Stimulated activated CD4-positive, alpha-beta T cell treated with anti-CD3 and anti-CD28 coated beads, Interleukin-2, amount 100 ng/mL, for 4 hours (primary cell): ENCODE measurements around the gene TMPRSS7.
A peak's percentile ranks its signal among the peaks of the same experiment; 100 is the strongest.

ENCODE experiments used
- DNase-seq: peaks from one replicate; pipeline ENCODE4 v3.0.0-alpha.2; 2020; ENCODE audit warnings: low read depth

The TMPRSS7 gene

GRCh38 chr3:112101916-112102315, 67.4 kb downstream of the TMPRSS7 start:
- DNase-seq = no peak

- no peak for DNase-seq
Observed at GRCh38 chr3:112104774-112105173, 70.2 kb downstream of the TMPRSS7 start.

GRCh38 chr3:112109322-112109721, 74.8 kb downstream of the TMPRSS7 start:
- no peak for DNase-seq

GRCh38 chr3:112111785-112112402, 77.4 kb downstream of the TMPRSS7 start:
- peak; percentile 42 for DNase-seq

- DNase-seq = no peak
Observed at GRCh38 chr3:112114576-112115160, 80.1 kb downstream of the TMPRSS7 start.

- DNase-seq = no peak
Observed at GRCh38 chr3:112115161-112115739, 80.7 kb downstream of the TMPRSS7 start.

- no peak for DNase-seq
Observed at GRCh38 chr3:112115806-112116383, 81.4 kb downstream of the TMPRSS7 start.

- no peak for DNase-seq
Observed at GRCh38 chr3:112116748-112117186, 82.2 kb downstream of the TMPRSS7 start.

- no peak for DNase-seq
Observed at GRCh38 chr3:112117415-112117814, 82.9 kb downstream of the TMPRSS7 start.

GRCh38 chr3:112117841-112118571, 83.5 kb downstream of the TMPRSS7 start:
- no peak for DNase-seq

GRCh38 chr3:112119962-112120836, 85.7 kb downstream of the TMPRSS7 start:
- DNase-seq = no peak

- no peak for DNase-seq
Observed at GRCh38 chr3:112121577-112122547, 87.3 kb downstream of the TMPRSS7 start.

- DNase-seq = no peak
Observed at GRCh38 chr3:112122870-112123269, 88.3 kb downstream of the TMPRSS7 start.

- no peak for DNase-seq
Observed at GRCh38 chr3:112123548-112123947, 89.0 kb downstream of the TMPRSS7 start.

GRCh38 chr3:112124907-112125607, 90.5 kb downstream of the TMPRSS7 start:
- DNase-seq = no peak

GRCh38 chr3:112126511-112126911, 92.0 kb downstream of the TMPRSS7 start:
- no peak for DNase-seq

GRCh38 chr3:112127522-112128494, 93.3 kb downstream of the TMPRSS7 start:
- DNase-seq = no peak
